Measurements from ENCODE around the gene RFX7.

DNA sequence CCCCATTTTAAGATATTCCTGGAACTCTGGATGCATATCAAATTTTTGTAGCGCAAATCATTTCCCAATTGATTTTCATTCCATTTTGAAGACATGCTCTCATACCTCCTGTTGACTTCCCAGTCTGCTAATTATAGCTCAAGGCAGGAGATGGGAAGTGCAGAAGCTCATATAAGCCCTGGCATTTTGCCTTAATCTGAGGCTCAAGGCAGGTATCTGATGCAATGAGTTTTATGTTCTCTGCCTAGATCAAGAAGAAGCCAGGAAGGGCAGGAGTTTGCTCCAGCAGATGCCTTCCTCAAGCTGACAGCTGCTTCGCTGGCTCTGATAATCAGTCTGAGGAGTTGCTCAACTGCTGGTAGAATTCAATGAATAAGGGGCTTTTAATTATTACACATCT is 184.7 kb downstream of the RFX7 start:
- TF ChIP-seq, protein P1, sequence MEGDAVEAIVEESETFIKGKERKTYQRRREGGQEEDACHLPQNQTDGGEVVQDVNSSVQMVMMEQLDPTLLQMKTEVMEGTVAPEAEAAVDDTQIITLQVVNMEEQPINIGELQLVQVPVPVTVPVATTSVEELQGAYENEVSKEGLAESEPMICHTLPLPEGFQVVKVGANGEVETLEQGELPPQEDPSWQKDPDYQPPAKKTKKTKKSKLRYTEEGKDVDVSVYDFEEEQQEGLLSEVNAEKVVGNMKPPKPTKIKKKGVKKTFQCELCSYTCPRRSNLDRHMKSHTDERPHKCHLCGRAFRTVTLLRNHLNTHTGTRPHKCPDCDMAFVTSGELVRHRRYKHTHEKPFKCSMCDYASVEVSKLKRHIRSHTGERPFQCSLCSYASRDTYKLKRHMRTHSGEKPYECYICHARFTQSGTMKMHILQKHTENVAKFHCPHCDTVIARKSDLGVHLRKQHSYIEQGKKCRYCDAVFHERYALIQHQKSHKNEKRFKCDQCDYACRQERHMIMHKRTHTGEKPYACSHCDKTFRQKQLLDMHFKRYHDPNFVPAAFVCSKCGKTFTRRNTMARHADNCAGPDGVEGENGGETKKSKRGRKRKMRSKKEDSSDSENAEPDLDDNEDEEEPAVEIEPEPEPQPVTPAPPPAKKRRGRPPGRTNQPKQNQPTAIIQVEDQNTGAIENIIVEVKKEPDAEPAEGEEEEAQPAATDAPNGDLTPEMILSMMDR (conservative IDR thresholded peaks at IDR 0.05 in 1 of 2, IDR thresholded peaks at IDR 0.05 in 1 of 2; ENCODE audit: low read depth in 1 of 2, low read length in 2 of 2), result no peak
- no peak for TF ChIP-seq EZH2 (IDR thresholded peaks at IDR 0.05; ENCODE audit: low read length, missing control alignments)

All from fibroblast of lung (primary cell).